Measurements from ENCODE around the gene IL1RL2.

Gene IL1RL2

GRCh38 chr2:102186791-102187495, at the start of gene IL1RL2:
IL1RL2 (plus strand) TSS chr2:102187023; CDS start chr2:102187868, 845 bp downstream.
- peak; percentile 33 for DNase-seq

- DNase-seq: peak; percentile 26
These were observed 49.7 kb upstream of the IL1RL2 start for GRCh38 chr2:102137138-102137537.

- DNase-seq: no peak
These were observed 48.5 kb upstream of the IL1RL2 start for GRCh38 chr2:102138331-102138730.

- DNase-seq: no peak
These were observed 47.0 kb upstream of the IL1RL2 start for GRCh38 chr2:102139851-102140250.

GRCh38 chr2:102140377-102140776, 46.4 kb upstream of the IL1RL2 start:
- no peak for DNase-seq

- no peak for DNase-seq
These were observed 45.5 kb upstream of the IL1RL2 start for GRCh38 chr2:102141011-102141943.

GRCh38 chr2:102141970-102142828, 44.6 kb upstream of the IL1RL2 start, which contains the start of gene IL1R1:
IL1R1 (plus strand) TSS chr2:102142746; CDS start chr2:102157725, 14,979 bp downstream.
- no peak for DNase-seq

- DNase-seq: no peak
These were observed 43.9 kb upstream of the IL1RL2 start for GRCh38 chr2:102142829-102143449.

GRCh38 chr2:102143450-102143985, 43.3 kb upstream of the IL1RL2 start:
- no peak for DNase-seq

- DNase-seq: no peak
These were observed 42.7 kb upstream of the IL1RL2 start for GRCh38 chr2:102144128-102144527.

GRCh38 chr2:102145107-102145506, 41.7 kb upstream of the IL1RL2 start:
- no peak for DNase-seq

GRCh38 chr2:102145934-102146333, 40.9 kb upstream of the IL1RL2 start:
- no peak for DNase-seq

- peak; percentile 45 for DNase-seq
These were observed 38.9 kb upstream of the IL1RL2 start for GRCh38 chr2:102147935-102148334.

GRCh38 chr2:102149243-102149642, 37.6 kb upstream of the IL1RL2 start:
- DNase-seq: no peak

GRCh38 chr2:102149644-102150455, 37.0 kb upstream of the IL1RL2 start:
- DNase-seq: no peak

- DNase-seq: no peak
These were observed 32.5 kb upstream of the IL1RL2 start for GRCh38 chr2:102154364-102154763.

GRCh38 chr2:102154946-102155702, 31.7 kb upstream of the IL1RL2 start:
- no peak for DNase-seq

- DNase-seq: no peak
These were observed 30.9 kb upstream of the IL1RL2 start for GRCh38 chr2:102155703-102156515.

GRCh38 chr2:102158011-102158755, 28.6 kb upstream of the IL1RL2 start:
- DNase-seq: no peak
